CD14-positive monocyte (primary cell): ENCODE results near the gene SERPINA5. TPM values are rescaled to one million over a fixed set of nuclear protein-coding genes. Genes with fewer than 3 reads are reported as not detected.

Source experiments
- DNase-seq, 3 donors: peaks; one replicate each; pipeline ENCODE4 v3.0.0-alpha.2; 2011 to 2022
- H2AFZ ChIP-seq: 2 replicates; pipeline ENCODE4 v1.6.0; 2012; ENCODE audit warnings: mild to moderate bottlenecking, low read depth, low read length, inconsistent platforms; ENCODE audit not compliant: insufficient read depth, poor library complexity, severe bottlenecking
- H3K27ac ChIP-seq, 2 donors: 1 replicate in 1 of 2; 2 replicates in 1 of 2; pipeline ENCODE4 v1.5.1; 2012 to 2013; ENCODE audit warnings: low read length in 2 of 2, control low read depth in 1 of 2, inconsistent platforms in 1 of 2, low read depth in 1 of 2, mild to moderate bottlenecking in 1 of 2
- H3K27me3 ChIP-seq, 2 donors: one replicate each; pipeline versions ENCODE4 v1.6.0 to v1.6.1; 2011 to 2013; ENCODE audit warnings: low read length in 2 of 2; ENCODE audit not compliant: control insufficient read depth in 2 of 2, insufficient read depth in 2 of 2
- H3K36me3 ChIP-seq, 2 donors: replicated peaks in 1 of 2; 1 replicate in 1 of 2; 2 replicates in 1 of 2; pipeline versions ENCODE4 v1.5.1 to v1.6.1; 2012 to 2013; ENCODE audit warnings: low read length in 2 of 2, control low read depth in 1 of 2, inconsistent platforms in 1 of 2, mild to moderate bottlenecking in 1 of 2; ENCODE audit not compliant: insufficient read depth in 2 of 2, control insufficient read depth in 1 of 2
- H3K4me1 ChIP-seq, 2 donors: 1 replicate in 1 of 2; 2 replicates in 1 of 2; pipeline versions ENCODE4 v1.5.1 to v1.6.1; 2012 to 2013; ENCODE audit warnings: low read length in 2 of 2, control low read depth in 1 of 2, inconsistent platforms in 1 of 2, mild to moderate bottlenecking in 1 of 2, moderate library complexity in 1 of 2; ENCODE audit not compliant: insufficient read depth in 2 of 2, control insufficient read depth in 1 of 2
- H3K4me2 ChIP-seq: replicated peaks from 2 replicates; pipeline ENCODE3; 2012; ENCODE audit warnings: low read length, moderate library complexity, mild to moderate bottlenecking; ENCODE audit not compliant: poor library complexity, severe bottlenecking; ENCODE audit errors: extremely low read depth
- H3K4me3 ChIP-seq, 3 experiments: fragments of 200-600 bp in 1 of 3; sonication (generic) in 1 of 3; replicated peaks in 1 of 3; 1 replicate in 2 of 3; 2 replicates in 1 of 3; pipeline ENCODE4 v1.5.1; 2011 to 2013; ENCODE audit warnings: low read length in 3 of 3, mild to moderate bottlenecking in 3 of 3, control low read depth in 2 of 3, low read depth in 2 of 3, inconsistent platforms in 1 of 3, moderate library complexity in 1 of 3
- H3K79me2 ChIP-seq: 2 replicates; pipeline ENCODE4 v1.6.0; 2012; ENCODE audit warnings: mild to moderate bottlenecking, control low read depth, inconsistent platforms, low read length, moderate library complexity; ENCODE audit not compliant: insufficient read depth
- H3K9ac ChIP-seq: 2 replicates; pipeline ENCODE4 v1.6.0; 2017; ENCODE audit warnings: low read length, mild to moderate bottlenecking; ENCODE audit not compliant: insufficient read depth, poor library complexity, severe bottlenecking
- H3K9me3 ChIP-seq, 2 donors: replicated peaks in 1 of 2; 1 replicate in 1 of 2; 2 replicates in 1 of 2; pipeline versions ENCODE4 v1.5.1 to v1.6.1; 2012 to 2013; ENCODE audit warnings: low read length in 2 of 2, control low read depth in 1 of 2; ENCODE audit not compliant: control insufficient read depth in 1 of 2, insufficient read depth in 1 of 2
- H4K20me1 ChIP-seq: 2 replicates; pipeline ENCODE4 v1.6.0; 2012; ENCODE audit warnings: mild to moderate bottlenecking, low read length, control low read depth, moderate library complexity; ENCODE audit not compliant: insufficient read depth
- H3K27ac Mint-ChIP-seq, 7 donors: one replicate each; pipeline ENCODE4 v1.8.0; 2020; ENCODE audit warnings: mild to moderate bottlenecking in 7 of 7, mixed read lengths in 7 of 7, moderate library complexity in 6 of 7, inconsistent platforms in 2 of 7
- H3K27me3 Mint-ChIP-seq, 3 donors: one replicate each; pipeline ENCODE4 v1.8.0; 2021 to 2022; ENCODE audit warnings: low read depth in 3 of 3, mild to moderate bottlenecking in 3 of 3, mixed read lengths in 3 of 3, moderate library complexity in 3 of 3, inconsistent platforms in 1 of 3
- H3K36me3 Mint-ChIP-seq, 2 donors: one replicate each; pipeline ENCODE4 v1.8.0; 2020; ENCODE audit warnings: mixed read lengths in 2 of 2, inconsistent platforms in 1 of 2, mild to moderate bottlenecking in 1 of 2
- H3K4me1 Mint-ChIP-seq: one replicate; pipeline ENCODE4 v1.8.0; 2020; ENCODE audit warnings: mild to moderate bottlenecking, mixed read lengths
- H3K4me3 Mint-ChIP-seq, 2 donors: one replicate each; pipeline ENCODE4 v1.8.0; 2020; ENCODE audit warnings: mild to moderate bottlenecking in 2 of 2, mixed read lengths in 2 of 2, moderate library complexity in 1 of 2
- H3K9me3 Mint-ChIP-seq, 7 donors: one replicate each; pipeline ENCODE4 v1.8.0; 2020 to 2022; ENCODE audit warnings: mixed read lengths in 7 of 7, mild to moderate bottlenecking in 6 of 7, moderate library complexity in 6 of 7, inconsistent platforms in 2 of 7
- CTCF ChIP-seq: fragments of 200-600 bp; IDR thresholded peaks from one replicate; pipeline ENCODE4 v1.8.0; 2022; ENCODE audit warnings: antibody characterized with exemption, mild to moderate bottlenecking
- WGBS: methylation state at CpG from one replicate; pipeline ENCODE4 v1.1.5; 2013; ENCODE audit warnings: missing lambda C conversion rate; ENCODE audit not compliant: insufficient coverage; 5-methylcytosine and 5-hydroxymethylcytosine counted together
- intact Hi-C, 2 donors: fragments of 100-400 bp; cut with micrococcal nuclease; formaldehyde crosslinking; loops; one replicate each; pipeline versions ENCODE4 v1.15.0 to v1.15.1; 2023
- polyA plus RNA-seq, 3 donors: library from polyadenylated mRNA; depleted of rRNA in 1 of 3; unstranded in 2 of 3; stranded (reverse) in 1 of 3; fragments of 300-500 nt in 2 of 3; fragments of >200 nt in 1 of 3; fragmentation: Illumina TruSeq in 2 of 3; gene quantifications; 1 replicate in 2 of 3; 2 replicates in 1 of 3; pipeline ENCODE4 v1.2.3, GENCODE V29; 2012 to 2021

The SERPINA5 gene
- polyA plus RNA-seq, 3 donors, result not detected

GRCh38 chr14:94598506-94598815 lies 17.2 kb downstream of the SERPINA5 start:
- Histone ChIP-seq H4K20me1 (no peaks in the 10 kb centered on the region), H3K79me2 (no peaks in the 10 kb centered on the region), H3K4me3 (no peak overlapping the region), H3K4me1 (no peaks in the 10 kb centered on the region), H3K9ac (no peak overlapping the region), H3K27ac (no peak overlapping the region), H3K9me3 (no peaks in the 10 kb centered on the region), H2AFZ (no peak overlapping the region), H3K36me3 (no peaks in the 10 kb centered on the region), H3K27me3 (no peaks in the 10 kb centered on the region), H3K4me2 (no peak overlapping the region)
- intact Hi-C loops, result no loop called here
- DNase-seq, result no peak
- H3K9me3 Mint-ChIP-seq, result peaks cover 0 to 2% (median 0%) of the 10 kb centered on the region in 7 donors
- no peak overlapping the region for H3K27ac Mint-ChIP-seq
- no peak overlapping the region for H3K4me3 Mint-ChIP-seq
- no peak for TF ChIP-seq CTCF
- H3K27me3 Mint-ChIP-seq, result peaks cover 5 to 7% (median 7%) of the 10 kb centered on the region in 3 donors
- H3K36me3 Mint-ChIP-seq, result no peaks in the 10 kb centered on the region
- WGBS, result 82% methylated on average over 7 of the region's 7 CpGs
- H3K4me1 Mint-ChIP-seq, result peaks cover 2% of the 10 kb centered on the region

GRCh38 chr14:94598816-94599655 lies 17.8 kb downstream of the SERPINA5 start:
- H3K9ac ChIP-seq, result no peak overlapping the region
- no peaks in the 10 kb centered on the region for H3K79me2 ChIP-seq
- no peak for DNase-seq
- no peaks in the 10 kb centered on the region for H3K4me1 ChIP-seq
- no peaks in the 10 kb centered on the region for H3K9me3 ChIP-seq
- H3K27ac ChIP-seq, result no peak overlapping the region
- Mint-ChIP-seq H3K4me3 (no peak overlapping the region), H3K27me3 (peaks cover 5 to 7% (median 7%) of the 10 kb centered on the region in 3 donors), H3K4me1 (peaks cover 2% of the 10 kb centered on the region), H3K9me3 (peaks cover 0 to 2% (median 0%) of the 10 kb centered on the region in 7 donors), H3K27ac (no peak overlapping the region), H3K36me3 (no peaks in the 10 kb centered on the region)
- no peaks in the 10 kb centered on the region for H3K27me3 ChIP-seq
- no peaks in the 10 kb centered on the region for H3K36me3 ChIP-seq
- H3K4me3 ChIP-seq, result no peak overlapping the region
- H2AFZ ChIP-seq, result no peak overlapping the region
- no peak overlapping the region for H3K4me2 ChIP-seq
- intact Hi-C loops, result no loop called here
- 73% methylated on average over 7 of the region's 11 CpGs for WGBS
- no peaks in the 10 kb centered on the region for H4K20me1 ChIP-seq
- no peak for TF ChIP-seq CTCF
